Hematopoietic multipotent progenitor cell (in vitro differentiated cells): Measurements from ENCODE around the gene MTHFD1L. TPM values are rescaled to one million over a fixed set of nuclear protein-coding genes. Genes with fewer than 3 reads are reported as not detected.

Experiments used
- DNase-seq, 3 donors: peaks; one replicate each; pipeline ENCODE4 v3.0.0-alpha.2; 2011 to 2015; ENCODE audit warnings: low read depth in 2 of 3, low spot score in 2 of 3
- total RNA-seq: library from RNA; depleted of rRNA; stranded (reverse); fragments of >200 nt; gene quantifications from one replicate; pipeline ENCODE4 v1.2.3, GENCODE V29; 2012

MTHFD1L gene
- total RNA-seq, 1 donor, result 9.2 TPM

GRCh38 chr6:150897400-150897943 lies 32.0 kb downstream of the MTHFD1L start:
- DNase-seq, result no peak

- no peak for DNase-seq
Observed at GRCh38 chr6:150898399-150899170, 33.1 kb downstream of the MTHFD1L start.

- no peak for DNase-seq
Observed at GRCh38 chr6:150899231-150899630, 33.7 kb downstream of the MTHFD1L start.

GRCh38 chr6:150900049-150900448 lies 34.5 kb downstream of the MTHFD1L start:
- DNase-seq, result no peak

- no peak for DNase-seq
Observed at GRCh38 chr6:150902142-150902776, 36.8 kb downstream of the MTHFD1L start.

- DNase-seq, result no peak
Observed at GRCh38 chr6:150905769-150906168, 40.3 kb downstream of the MTHFD1L start.

GRCh38 chr6:150906641-150907326 lies 41.3 kb downstream of the MTHFD1L start:
- DNase-seq, result no peak

- DNase-seq, result no peak
Observed at GRCh38 chr6:150907383-150907782, 41.9 kb downstream of the MTHFD1L start.

- DNase-seq, result no peak
Observed at GRCh38 chr6:150908901-150909300, 43.4 kb downstream of the MTHFD1L start.

- no peak for DNase-seq
Observed at GRCh38 chr6:150910561-150910960, 45.1 kb downstream of the MTHFD1L start.

- DNase-seq, result no peak
Observed at GRCh38 chr6:150914372-150914771, 48.9 kb downstream of the MTHFD1L start.

GRCh38 chr6:150915131-150915879 lies 49.8 kb downstream of the MTHFD1L start:
- DNase-seq, result no peak

- no peak for DNase-seq
Observed at GRCh38 chr6:150915880-150916265, 50.4 kb downstream of the MTHFD1L start.

- no peak for DNase-seq
Observed at GRCh38 chr6:150919938-150920337, 54.4 kb downstream of the MTHFD1L start.

GRCh38 chr6:150922137-150922536 lies 56.6 kb downstream of the MTHFD1L start:
- no peak for DNase-seq

GRCh38 chr6:150924808-150925589 lies 59.5 kb downstream of the MTHFD1L start:
- no peak for DNase-seq

GRCh38 chr6:150925590-150925928 lies 60.1 kb downstream of the MTHFD1L start:
- DNase-seq, result no peak

- no peak for DNase-seq
Observed at GRCh38 chr6:150925976-150926375, 60.5 kb downstream of the MTHFD1L start.

GRCh38 chr6:150928882-150929281 lies 63.4 kb downstream of the MTHFD1L start:
- DNase-seq, result no peak

GRCh38 chr6:150929416-150929815 lies 63.9 kb downstream of the MTHFD1L start:
- DNase-seq, result no peak
